Keratinocyte (primary cell): ENCODE results near the gene FPR1. TPM values are rescaled to one million over a fixed set of nuclear protein-coding genes. Genes with fewer than 3 reads are reported as not detected.

Source experiments
- DNase-seq: peaks from one replicate; pipeline ENCODE4 v3.0.0-alpha.2; 2011; ENCODE audit warnings: low read depth, missing footprints, low spot score
- FAIRE-seq: peaks from 2 replicates; lab custom pipeline; 2011; peaks lifted over from hg19 to GRCh38; lab: Jason Lieb, UNC
- H2AFZ ChIP-seq: 2 replicates; pipeline ENCODE4 v1.6.0; 2012; ENCODE audit warnings: low read length, control low read depth, inconsistent platforms; ENCODE audit not compliant: control insufficient read depth
- H3K27ac ChIP-seq: 2 replicates; pipeline ENCODE4 v1.5.1; 2011; ENCODE audit warnings: low read length; ENCODE audit not compliant: control insufficient read depth, insufficient read depth
- H3K27me3 ChIP-seq: 3 replicates; pipeline ENCODE4 v1.6.0; 2011; ENCODE audit warnings: low read length; ENCODE audit not compliant: control insufficient read depth, insufficient read depth; ENCODE audit errors: extremely low read depth
- H3K36me3 ChIP-seq, 2 experiments: 2 replicates in 1 of 2; 3 replicates in 1 of 2; pipeline ENCODE4 v1.5.1; 2011; ENCODE audit warnings: low read length in 2 of 2, mild to moderate bottlenecking in 1 of 2; ENCODE audit not compliant: control insufficient read depth in 2 of 2, insufficient read depth in 2 of 2; ENCODE audit errors: extremely low read depth in 1 of 2
- H3K4me1 ChIP-seq: 3 replicates; pipeline ENCODE4 v1.5.1; 2011; ENCODE audit warnings: low read length; ENCODE audit not compliant: control insufficient read depth, insufficient read depth; ENCODE audit errors: extremely low read depth
- H3K4me2 ChIP-seq: 3 replicates; pipeline ENCODE4 v1.6.0; 2011; ENCODE audit warnings: low read depth, low read length; ENCODE audit not compliant: control insufficient read depth, insufficient read depth; ENCODE audit errors: extremely low read depth
- H3K4me3 ChIP-seq, 3 experiments: fragments of 200-600 bp in 1 of 3; sonication (generic) in 1 of 3; 2 replicates in 2 of 3; 3 replicates in 1 of 3; pipeline ENCODE4 v1.5.1; 2011 to 2016; ENCODE audit warnings: low read length in 3 of 3, mild to moderate bottlenecking in 3 of 3, control low read depth in 2 of 3, inconsistent platforms in 1 of 3, low read depth in 1 of 3, mixed read lengths in 1 of 3, mixed run types in 1 of 3, moderate library complexity in 1 of 3; ENCODE audit not compliant: control insufficient read depth in 2 of 3, insufficient read depth in 2 of 3; ENCODE audit errors: extremely low read depth in 1 of 3
- H3K79me2 ChIP-seq: 2 replicates; pipeline ENCODE4 v1.6.0; 2012; ENCODE audit warnings: low read length; ENCODE audit not compliant: control insufficient read depth, insufficient read depth
- H3K9ac ChIP-seq: 3 replicates; pipeline ENCODE4 v1.6.0; 2011; ENCODE audit warnings: low read length; ENCODE audit not compliant: control insufficient read depth, insufficient read depth; ENCODE audit errors: extremely low read depth
- H3K9me1 ChIP-seq: 3 replicates; pipeline ENCODE4 v1.6.0; 2011; ENCODE audit warnings: low read length; ENCODE audit not compliant: control insufficient read depth, insufficient read depth; ENCODE audit errors: extremely low read depth
- H3K9me3 ChIP-seq: 2 replicates; pipeline ENCODE4 v1.5.1; 2012; ENCODE audit warnings: low read depth, low read length; ENCODE audit not compliant: control insufficient read depth
- H4K20me1 ChIP-seq: 3 replicates; pipeline ENCODE4 v1.6.0; 2011; ENCODE audit warnings: low read length; ENCODE audit not compliant: control insufficient read depth, insufficient read depth; ENCODE audit errors: extremely low read depth
- CTCF ChIP-seq, 3 experiments: IDR thresholded peaks in 1 of 3; conservative IDR thresholded peaks in 1 of 3; optimal IDR thresholded peaks in 1 of 3; 2 replicates in 2 of 3; 3 replicates in 1 of 3; pipeline versions ENCODE3 to v1.5.1; 2011; ENCODE audit warnings: low read length in 3 of 3, mild to moderate bottlenecking in 3 of 3, moderate library complexity in 2 of 3, control low read depth in 1 of 3, inconsistent platforms in 1 of 3; ENCODE audit not compliant: insufficient read depth in 2 of 3; ENCODE audit errors: extremely low read depth in 1 of 3
- EZH2 ChIP-seq: IDR thresholded peaks from one replicate; pipeline ENCODE4 v1.6.1; 2012; ENCODE audit warnings: inconsistent platforms, mild to moderate bottlenecking, low read length, moderate library complexity
- dilution Hi-C: fragments of 300-500 bp; cut with MboI; formaldehyde crosslinking; loops from one replicate; pipeline ENCODE4 v1.7.0; 2020; ENCODE audit warnings: low sequenced_read_pairs; ENCODE audit not compliant: extremely low pct_ligation_motif_present
- polyA plus RNA-seq, 5 experiments: library from polyadenylated mRNA; depleted of rRNA in 3 of 5; stranded (reverse) in 3 of 5; stranded (forward) in 1 of 5; unstranded in 1 of 5; fragments of >200 nt; gene quantifications; 1 replicate in 1 of 5; 2 replicates in 3 of 5; 3 replicates in 1 of 5; pipeline versions ENCODE4 v1.2.1 to v1.2.3, GENCODE V29; 2011 to 2012; ENCODE audit warnings: missing spikeins in 2 of 5, low read depth in 1 of 5, low replicate concordance in 1 of 5

The FPR1 gene
- polyA plus RNA-seq, 1 donor (not counting 4 experiments of a cell fraction or from before 2014, with no cell fraction given) = 2.4 TPM

GRCh38 chr19:51789061-51789795 is 37.5 kb upstream of the FPR1 start:
- H3K9me1 ChIP-seq = no peaks in the 10 kb centered on the region
- FAIRE-seq (peak; percentile 32), DNase-seq (no peak)
- no peak overlapping the region for H2AFZ ChIP-seq
- no peaks in the 10 kb centered on the region for H3K79me2 ChIP-seq
- TF ChIP-seq CTCF (optimal IDR thresholded peaks at IDR 0.05 in 1 of 3, IDR thresholded peaks at IDR 0.05 in 1 of 3, conservative IDR thresholded peaks at IDR 0.05 in 1 of 3; ENCODE audit: extremely low read depth in 1 of 3, insufficient read depth in 2 of 3, low read length in 3 of 3) (no peak), EZH2 (no peak)
- no peaks in the 10 kb centered on the region for H3K27me3 ChIP-seq
- H3K4me3 ChIP-seq = no peak overlapping the region
- H3K9ac ChIP-seq = no peak overlapping the region
- dilution Hi-C loops = no loop called here
- H4K20me1 ChIP-seq = no peaks in the 10 kb centered on the region
- H3K4me1 ChIP-seq = peaks cover 11% of the 10 kb centered on the region
- H3K36me3 ChIP-seq = no peaks in the 10 kb centered on the region
- H3K4me2 ChIP-seq = no peak overlapping the region
- H3K27ac ChIP-seq = no peak overlapping the region
- H3K9me3 ChIP-seq = no peaks in the 10 kb centered on the region

GRCh38 chr19:51788029-51788428 is 36.4 kb upstream of the FPR1 start:
- Histone ChIP-seq H3K27ac (no peak overlapping the region), H3K79me2 (no peaks in the 10 kb centered on the region), H3K36me3 (no peaks in the 10 kb centered on the region), H4K20me1 (no peaks in the 10 kb centered on the region), H3K4me1 (peaks cover 14% of the 10 kb centered on the region), H3K9ac (no peak overlapping the region), H3K4me3 (no peak overlapping the region), H2AFZ (no peak overlapping the region), H3K9me3 (no peaks in the 10 kb centered on the region), H3K9me1 (no peaks in the 10 kb centered on the region), H3K4me2 (no peak overlapping the region), H3K27me3 (no peaks in the 10 kb centered on the region)
- DNase-seq = no peak
- TF ChIP-seq EZH2 = no peak
- TF ChIP-seq CTCF (optimal IDR thresholded peaks at IDR 0.05 in 1 of 3, IDR thresholded peaks at IDR 0.05 in 1 of 3, conservative IDR thresholded peaks at IDR 0.05 in 1 of 3; ENCODE audit: extremely low read depth in 1 of 3, insufficient read depth in 2 of 3, low read length in 3 of 3) = no peak
- no peak for FAIRE-seq
- dilution Hi-C loops = no loop called here
